8988T (cell line): ENCODE measurements around the gene BATF.
"Not testable (repeated sequence)": the region's sequence is repeated elsewhere in the genome, so short reads cannot be mapped to it uniquely, and the experiment has no call there.

Experiments used
- DNase-seq: peaks from one replicate; pipeline ENCODE4 v3.0.0; 2011

Gene BATF

DNA sequence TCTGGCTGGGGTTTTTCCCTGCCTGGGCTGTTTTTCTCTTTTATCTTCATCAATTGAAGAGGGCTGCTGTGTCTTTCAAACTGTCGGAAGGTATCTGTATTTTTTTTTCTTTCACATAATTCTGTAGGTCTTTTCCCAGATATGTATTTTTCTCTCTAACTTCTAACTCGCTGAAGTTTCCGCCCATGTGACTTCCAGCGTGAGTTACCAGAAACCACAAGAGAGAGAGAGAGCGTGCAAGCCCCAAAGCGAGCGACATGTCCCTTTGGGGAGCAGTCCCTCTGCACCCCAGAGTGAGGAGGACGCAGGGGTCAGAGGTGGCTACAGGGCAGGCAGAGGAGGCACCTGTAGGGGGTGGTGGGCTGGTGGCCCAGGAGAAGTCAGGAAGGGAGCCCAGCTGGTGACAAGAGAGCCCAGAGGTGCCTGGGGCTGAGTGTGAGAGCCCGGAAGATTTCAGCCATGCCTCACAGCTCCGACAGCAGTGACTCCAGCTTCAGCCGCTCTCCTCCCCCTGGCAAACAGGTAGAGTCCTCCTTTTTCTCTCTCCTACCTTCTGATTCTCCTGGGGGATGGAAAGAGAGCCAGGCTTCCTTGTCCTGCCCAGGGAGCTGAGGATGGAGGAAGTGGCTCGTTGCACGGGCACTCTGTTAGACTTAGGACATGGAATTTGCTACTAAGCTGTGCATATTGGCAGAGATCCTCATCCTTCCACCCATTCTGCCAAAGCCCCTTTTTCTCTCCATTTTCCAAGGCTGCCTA lies at the start of gene BATF:
BATF (plus strand) TSS at position 246 of the 759 bp plus-strand sequence; CDS start at position 460, 214 bp downstream.
- DNase-seq, result no peak

DNA sequence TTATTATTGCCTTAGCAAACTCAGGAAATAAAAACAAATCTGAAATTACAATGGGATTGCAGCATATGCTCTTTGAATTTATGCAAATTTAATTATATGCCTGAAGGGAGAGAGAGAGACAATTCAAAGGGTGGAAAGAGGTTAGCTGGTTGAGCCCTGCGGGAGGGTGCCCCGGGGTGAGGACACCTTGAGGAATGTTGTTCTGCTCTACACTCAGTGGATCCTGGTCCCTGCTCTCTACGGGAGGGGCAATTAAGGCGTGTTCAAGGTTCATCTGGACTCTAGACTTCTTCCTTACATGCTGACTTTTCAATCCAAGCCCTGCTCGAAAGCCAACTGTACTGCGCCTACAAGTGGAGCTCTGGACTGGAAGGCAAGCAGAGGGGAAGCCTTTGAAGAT lies 48.1 kb upstream of the BATF start:
- not testable (repeated sequence) for DNase-seq

- DNase-seq, result no peak
These were observed 45.8 kb upstream of the BATF start for GRCh38 chr14:75476274-75476995.

GRCh38 chr14:75477881-75478280 lies 44.4 kb upstream of the BATF start:
- no peak for DNase-seq

GRCh38 chr14:75479770-75480600 lies 42.3 kb upstream of the BATF start:
- DNase-seq, result no peak

GRCh38 chr14:75482366-75482765 lies 39.9 kb upstream of the BATF start:
- no peak for DNase-seq

DNA sequence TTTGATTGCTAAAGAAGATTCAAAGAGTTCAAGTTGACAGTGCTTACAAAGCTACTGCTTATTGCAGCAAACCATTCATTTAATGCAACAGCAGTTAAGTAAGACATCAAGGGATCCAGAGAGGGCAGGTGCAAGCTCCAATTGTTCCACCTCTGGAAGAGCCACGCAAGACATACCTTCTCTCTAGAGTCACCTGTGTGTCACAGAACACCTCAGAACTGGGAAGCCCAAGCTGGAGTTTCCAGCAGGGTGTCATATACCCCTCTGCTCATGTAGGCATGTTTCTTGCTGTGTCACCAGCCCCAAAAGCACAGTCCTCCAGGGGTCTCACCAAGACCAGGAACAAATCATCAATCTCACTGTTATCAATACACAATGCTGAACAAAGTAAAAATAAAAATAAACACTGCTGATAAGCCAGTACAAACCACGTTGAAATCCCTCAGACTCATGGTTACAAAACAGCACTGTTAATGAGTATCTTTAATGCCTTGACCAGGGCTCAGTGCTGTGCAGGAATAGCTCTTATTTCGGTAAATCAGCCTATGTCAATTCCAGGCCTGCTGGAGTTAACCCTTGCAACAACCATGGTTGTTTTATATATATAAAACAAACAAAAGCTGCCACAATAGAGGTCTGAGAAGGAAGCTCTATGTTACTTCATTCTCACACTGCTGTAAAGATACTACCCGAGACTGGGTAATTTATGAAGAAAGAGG lies 37.4 kb upstream of the BATF start:
- no peak for DNase-seq

GRCh38 chr14:75486318-75486717 lies 36.0 kb upstream of the BATF start:
- no peak for DNase-seq

DNA sequence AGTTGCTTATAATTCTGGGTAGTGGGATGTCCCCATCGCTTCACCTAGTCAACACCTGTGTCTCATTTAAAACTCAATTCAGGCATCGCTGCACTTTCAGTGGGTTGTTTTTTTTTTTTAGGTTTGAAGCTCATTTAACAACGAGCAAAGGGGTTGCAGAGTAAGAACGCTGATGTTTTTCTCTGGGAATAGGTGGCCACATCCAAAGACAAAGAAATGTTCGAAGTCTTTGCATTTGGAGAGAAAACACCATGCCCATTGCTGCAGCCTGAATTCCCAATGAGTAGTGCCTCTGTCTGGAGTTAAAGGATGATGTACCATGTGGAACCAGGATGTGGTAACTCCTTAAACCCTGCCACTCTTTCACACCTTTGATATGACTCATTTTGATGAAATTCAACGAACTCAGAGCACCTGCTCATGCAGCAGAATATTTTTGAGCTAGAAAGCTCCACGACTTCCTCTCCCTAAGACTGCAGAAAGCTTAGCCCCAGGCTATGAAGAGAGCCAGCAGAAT lies 35.1 kb upstream of the BATF start:
- DNase-seq, result no peak

- DNase-seq, result no peak
These were observed 32.8 kb upstream of the BATF start for GRCh38 chr14:75489480-75489837.

DNA sequence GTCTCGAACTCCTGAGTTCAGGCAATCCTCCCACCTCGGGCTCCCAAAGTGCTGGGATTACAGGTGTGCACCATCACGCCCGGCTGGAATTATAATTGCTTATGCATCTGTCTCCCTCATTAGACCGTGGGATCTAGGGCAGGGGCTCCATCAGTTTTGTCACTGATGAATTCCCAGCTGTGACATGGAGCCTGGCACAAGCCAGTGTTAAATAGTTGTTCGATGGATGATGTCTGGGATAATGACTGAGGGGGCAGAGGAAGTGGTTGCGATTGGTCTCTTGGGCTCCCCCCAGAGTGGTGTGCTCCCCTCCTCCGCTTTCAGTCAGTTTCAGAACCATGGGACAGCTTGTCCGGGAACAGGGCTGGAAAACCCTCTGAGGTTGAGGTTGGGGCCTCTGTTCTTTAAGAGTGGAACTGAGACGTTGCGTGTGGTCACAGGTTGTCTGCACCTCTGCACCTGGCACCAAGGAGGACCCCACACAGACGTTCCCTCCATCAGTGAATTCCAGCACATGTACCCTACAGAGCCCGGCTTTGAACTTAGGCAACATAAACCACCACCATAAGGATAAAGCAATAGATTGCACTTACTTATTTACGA lies 30.8 kb upstream of the BATF start:
- no peak for DNase-seq

DNA sequence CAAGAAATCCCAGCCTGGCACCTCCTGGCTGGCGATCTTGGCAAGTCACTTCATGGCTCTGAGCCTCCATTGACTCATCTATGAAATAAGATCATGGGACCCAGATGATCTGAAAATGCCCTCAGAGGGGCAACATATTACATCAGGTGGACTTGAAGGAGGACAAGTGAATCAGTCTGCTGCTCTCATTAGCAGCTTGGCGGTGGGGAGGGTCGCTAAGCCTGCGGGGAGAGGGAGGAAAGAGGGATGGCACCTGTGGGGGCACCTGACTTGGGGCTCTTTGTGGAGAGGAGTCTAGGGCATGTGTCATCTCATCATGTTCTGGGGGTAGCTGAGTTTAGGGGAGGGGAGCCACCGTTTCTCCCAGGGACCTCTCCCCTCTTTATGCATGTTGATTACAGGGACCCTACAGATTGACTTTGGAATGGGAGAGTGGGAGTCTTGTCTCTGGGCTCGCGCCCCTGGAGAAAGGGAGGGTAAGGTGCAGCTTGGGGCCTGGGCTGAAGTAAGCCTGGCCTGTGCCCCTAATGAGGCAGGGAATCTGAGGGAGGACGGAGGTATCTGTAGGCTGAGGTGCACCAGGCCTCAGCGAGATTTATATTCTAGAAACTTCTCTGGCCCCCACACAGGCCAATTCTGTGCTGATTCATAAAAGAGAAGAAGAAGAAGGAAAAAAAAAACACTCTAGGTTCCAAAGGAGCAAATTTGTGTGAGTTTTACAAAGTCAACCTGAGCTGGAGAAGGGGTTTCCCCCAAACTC lies 29.3 kb upstream of the BATF start:
- no peak for DNase-seq

DNA sequence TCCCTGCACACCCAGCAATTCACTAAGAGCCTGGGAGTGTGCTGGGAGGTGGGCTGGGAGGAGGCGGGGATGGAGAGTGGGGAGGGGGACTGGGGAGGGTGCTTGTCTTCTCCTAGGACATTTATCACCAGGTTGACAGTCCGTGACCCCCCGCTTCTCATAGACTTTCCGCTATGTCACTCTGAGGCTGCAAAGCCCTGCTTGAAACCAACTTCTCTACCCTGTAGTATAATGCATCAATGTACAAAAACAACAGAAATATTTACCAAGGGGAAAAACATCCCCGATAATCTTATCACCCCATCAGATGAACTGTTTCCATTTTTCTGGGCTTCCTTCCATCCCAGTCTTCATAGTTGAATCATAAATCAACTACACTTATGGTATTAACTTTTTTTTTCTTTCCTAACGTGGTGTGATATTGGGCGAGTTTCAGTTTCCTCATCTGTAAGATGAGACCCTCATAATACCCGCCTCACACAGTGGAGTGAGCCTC lies 28.6 kb upstream of the BATF start:
- DNase-seq, result no peak

DNA sequence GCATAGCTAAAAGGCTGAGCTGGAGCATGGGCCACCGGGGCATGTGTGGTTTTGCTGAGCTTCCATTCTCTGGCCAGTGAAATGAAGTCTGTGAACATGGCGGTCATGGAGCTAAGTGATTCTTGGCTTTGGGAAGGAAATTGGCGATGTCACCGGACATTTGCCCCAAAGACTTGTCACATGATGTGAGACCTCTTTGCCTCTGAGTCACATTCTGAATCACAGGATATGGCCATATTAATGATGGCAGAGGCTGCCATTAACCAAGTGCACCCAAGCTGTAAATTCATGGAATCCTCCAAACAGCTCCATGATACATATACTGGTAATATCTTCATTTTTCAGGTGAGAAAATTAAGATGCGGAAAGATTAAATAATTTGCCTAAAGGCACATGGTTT lies 27.4 kb upstream of the BATF start:
- no peak for DNase-seq

- DNase-seq, result no peak
These were observed 26.9 kb upstream of the BATF start for GRCh38 chr14:75495399-75495798.

DNA sequence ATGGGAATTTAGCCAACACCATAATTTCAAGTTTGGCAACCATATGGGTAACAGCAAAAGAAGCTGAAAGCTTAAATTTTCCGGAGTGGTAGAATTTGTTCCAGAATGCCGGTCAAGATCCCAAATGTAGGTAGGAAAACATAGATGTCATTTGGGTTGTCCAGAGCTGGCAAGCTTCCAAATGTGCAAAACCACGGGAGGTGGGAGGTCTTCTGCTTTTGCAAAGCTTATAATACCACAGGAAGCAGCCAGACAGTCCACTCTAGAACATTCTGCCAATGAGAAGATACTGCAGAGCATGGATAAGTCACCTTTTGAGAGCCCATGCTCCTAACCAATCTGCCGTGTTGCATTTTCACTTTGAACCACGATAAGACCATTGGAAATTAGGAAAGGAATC lies 26.4 kb upstream of the BATF start:
- DNase-seq, result no peak

DNA sequence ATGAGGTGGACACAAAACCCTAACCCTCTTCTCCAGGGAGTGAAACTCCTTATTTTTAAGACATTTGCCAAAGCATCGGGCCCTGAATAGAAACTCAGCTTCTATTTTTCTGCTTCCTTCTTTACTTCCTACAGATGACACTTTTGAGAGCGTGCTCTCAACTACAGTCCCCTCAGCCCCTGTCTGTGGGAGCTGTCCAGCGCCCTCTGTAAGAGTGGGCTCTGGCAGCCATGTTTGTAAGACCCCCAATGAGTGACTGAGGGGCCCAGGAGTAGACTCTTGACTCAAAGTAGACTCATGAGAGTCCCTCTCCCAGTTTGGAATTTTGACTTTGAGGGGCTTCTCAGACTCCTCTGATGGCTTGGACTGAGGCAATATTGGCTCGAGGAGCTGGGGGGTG lies 25.5 kb upstream of the BATF start:
- DNase-seq, result no peak

DNA sequence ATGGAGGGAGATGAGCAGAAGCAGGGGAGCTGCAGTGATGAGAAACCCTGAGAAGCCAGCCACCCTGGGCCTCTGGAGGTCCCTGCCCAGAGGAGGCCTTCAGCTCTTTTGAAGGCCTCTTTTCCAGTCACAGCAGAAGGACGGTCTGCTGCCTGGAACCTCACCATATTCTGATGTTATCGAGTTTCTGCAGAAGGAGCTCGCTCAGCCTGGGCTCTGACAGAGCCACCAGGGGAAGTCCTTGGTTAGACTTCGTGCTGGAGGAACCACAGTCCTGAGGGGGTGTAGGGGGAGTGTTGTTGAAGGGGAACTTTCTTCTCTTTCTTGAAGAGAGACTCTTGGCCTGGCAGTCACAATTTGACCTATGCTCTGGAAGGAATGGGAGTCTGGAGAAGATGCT lies 25.1 kb upstream of the BATF start:
- DNase-seq, result no peak

DNA sequence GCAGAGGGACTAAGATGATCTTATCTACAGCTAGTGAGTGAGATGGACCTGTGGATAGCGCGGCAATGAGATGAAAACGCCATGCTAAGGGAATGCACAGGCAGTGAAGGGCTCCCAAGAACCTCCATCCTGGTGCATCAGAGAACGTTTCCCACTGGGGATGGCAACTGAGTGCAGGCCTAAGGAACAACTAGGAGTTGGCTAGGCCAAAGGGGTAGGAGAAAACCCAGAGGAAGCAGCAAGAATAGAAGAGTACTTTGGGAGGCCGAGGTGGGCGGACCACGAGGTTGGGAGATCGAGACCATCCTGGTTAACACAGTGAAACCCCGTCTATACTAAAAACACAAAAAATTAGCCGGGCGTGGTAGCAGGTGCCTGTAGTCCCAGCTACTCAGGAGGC lies 24.6 kb upstream of the BATF start:
- no peak for DNase-seq

DNA sequence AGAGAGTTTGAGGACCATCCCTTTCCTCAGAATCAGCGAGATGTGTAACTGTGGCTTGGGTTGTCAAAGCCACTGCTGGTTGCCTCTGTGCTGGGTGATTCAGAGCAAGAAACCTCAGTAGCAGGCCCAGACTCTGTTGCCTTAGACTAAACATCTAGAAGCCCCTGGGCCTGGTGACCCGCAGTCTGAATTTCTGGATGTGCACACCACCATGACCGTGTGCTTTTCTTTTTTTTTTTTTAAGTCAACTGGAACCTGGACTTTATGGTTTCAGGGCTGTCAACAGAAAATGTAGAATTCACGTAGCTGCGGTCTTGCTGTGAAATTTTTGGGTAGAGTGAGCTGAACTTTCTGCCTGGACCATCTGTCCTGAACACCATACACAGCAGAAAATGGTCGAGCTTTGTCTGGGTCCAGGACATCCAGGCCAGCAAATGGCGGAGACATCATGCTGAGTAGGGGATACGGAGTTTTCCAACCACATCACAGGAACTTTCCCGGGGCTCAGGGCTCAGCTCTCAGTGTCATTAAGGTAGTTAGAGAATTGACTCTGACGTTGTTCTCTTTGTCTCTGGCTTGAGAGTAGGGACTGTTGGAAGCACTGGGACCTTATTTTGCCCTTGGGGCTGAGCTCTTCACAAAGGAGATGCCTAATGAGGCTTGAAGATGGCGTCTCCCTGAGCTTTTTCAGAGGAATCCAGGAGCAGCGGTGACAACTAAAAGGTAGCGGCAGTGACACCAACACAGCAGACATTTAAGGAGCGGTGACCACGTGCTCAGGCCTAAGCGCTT lies 23.0 kb upstream of the BATF start:
- no peak for DNase-seq

GRCh38 chr14:75501080-75501479 lies 21.2 kb upstream of the BATF start:
- DNase-seq, result no peak
